Trophoblast cell (in vitro differentiated cells and primary cell): ENCODE results near the gene PKP1.

ENCODE experiments used
- DNase-seq, 2 donors: peaks; one replicate each; pipeline ENCODE4 v3.0.0-alpha.2; 2016
- H2AFZ ChIP-seq: 2 replicates; pipeline ENCODE4 v1.6.1; 2013; ENCODE audit warnings: low read length, moderate library complexity, mild to moderate bottlenecking; ENCODE audit not compliant: insufficient read depth, poor library complexity
- H2AK5ac ChIP-seq: 2 replicates; pipeline ENCODE4 v1.6.1; 2013; ENCODE audit warnings: mild to moderate bottlenecking, low read length
- H2BK120ac ChIP-seq: 2 replicates; pipeline ENCODE4 v1.6.1; 2013; ENCODE audit warnings: low read length, mild to moderate bottlenecking, moderate library complexity; ENCODE audit not compliant: insufficient read depth, poor library complexity
- H2BK12ac ChIP-seq: 2 replicates; pipeline ENCODE4 v1.6.1; 2013; ENCODE audit warnings: mild to moderate bottlenecking, low read length, moderate library complexity
- H2BK5ac ChIP-seq: 2 replicates; pipeline ENCODE4 v1.6.1; 2013; ENCODE audit warnings: low read length, low read depth, moderate library complexity, mild to moderate bottlenecking; ENCODE audit not compliant: poor library complexity
- H3K14ac ChIP-seq: 2 replicates; pipeline ENCODE4 v1.6.1; 2013; ENCODE audit warnings: mild to moderate bottlenecking, low read length
- H3K18ac ChIP-seq: 2 replicates; pipeline ENCODE4 v1.6.1; 2013; ENCODE audit warnings: mild to moderate bottlenecking, low read length
- H3K23ac ChIP-seq: 2 replicates; pipeline ENCODE4 v1.6.1; 2013; ENCODE audit warnings: low read length
- H3K27ac ChIP-seq: 2 replicates; pipeline ENCODE4 v1.5.1; 2013; ENCODE audit warnings: low read depth, mild to moderate bottlenecking, inconsistent platforms, low read length, moderate library complexity
- H3K27me3 ChIP-seq: 2 replicates; pipeline ENCODE4 v1.6.1; 2013; ENCODE audit warnings: inconsistent platforms, mild to moderate bottlenecking, low read length, moderate library complexity; ENCODE audit not compliant: insufficient read depth
- H3K36me3 ChIP-seq, 2 experiments: 1 replicate in 1 of 2; 2 replicates in 1 of 2; pipeline ENCODE4 v1.6.1; 2013; ENCODE audit warnings: low read length in 2 of 2, mild to moderate bottlenecking in 2 of 2, moderate library complexity in 1 of 2; ENCODE audit not compliant: insufficient read depth in 2 of 2, control insufficient read depth in 1 of 2
- H3K4ac ChIP-seq: 2 replicates; pipeline ENCODE4 v1.6.1; 2013; ENCODE audit warnings: low read depth, mild to moderate bottlenecking, low read length, moderate library complexity
- H3K4me1 ChIP-seq, 2 experiments: 1 replicate in 1 of 2; 2 replicates in 1 of 2; pipeline ENCODE4 v1.6.1; 2013; ENCODE audit warnings: low read length in 2 of 2, mild to moderate bottlenecking in 2 of 2, moderate library complexity in 1 of 2; ENCODE audit not compliant: insufficient read depth in 2 of 2, control insufficient read depth in 1 of 2
- H3K4me2 ChIP-seq: 2 replicates; pipeline ENCODE4 v1.6.1; 2013; ENCODE audit warnings: inconsistent platforms, mild to moderate bottlenecking, low read length, moderate library complexity
- H3K4me3 ChIP-seq: 2 replicates; pipeline ENCODE4 v1.5.1; 2013; ENCODE audit warnings: mild to moderate bottlenecking, low read depth, low read length, inconsistent platforms
- H3K79me1 ChIP-seq: one replicate; pipeline ENCODE4 v1.6.1; 2013; ENCODE audit warnings: low read length
- H3K79me2 ChIP-seq: 2 replicates; pipeline ENCODE4 v1.6.1; 2013; ENCODE audit warnings: low read length, mild to moderate bottlenecking; ENCODE audit not compliant: control insufficient read depth, insufficient read depth, poor library complexity
- H3K9ac ChIP-seq: 2 replicates; pipeline ENCODE4 v1.6.1; 2013; ENCODE audit warnings: mild to moderate bottlenecking, low read length
- H3K9me3 ChIP-seq: 2 replicates; pipeline ENCODE4 v1.6.1; 2013; ENCODE audit warnings: low read depth, mild to moderate bottlenecking, control low read depth, inconsistent platforms, low read length; ENCODE audit not compliant: insufficient read depth
- H4K12ac ChIP-seq: 2 replicates; pipeline ENCODE4 v1.6.1; 2013; ENCODE audit warnings: low read depth, mild to moderate bottlenecking, low read length, moderate library complexity
- H4K8ac ChIP-seq: 2 replicates; pipeline ENCODE4 v1.6.1; 2013; ENCODE audit warnings: low read depth, mild to moderate bottlenecking, low read length, moderate library complexity
- H4K91ac ChIP-seq: one replicate; pipeline ENCODE4 v1.6.1; 2013; ENCODE audit warnings: low read depth, mild to moderate bottlenecking, low read length, moderate library complexity
- WGBS: extraction: QIAGEN DNeasy Blood & Tissue Kit; methylation state at CpG from one replicate; pipeline ENCODE4 v1.1.7; 2013; ENCODE audit warnings: missing lambda C conversion rate; ENCODE audit not compliant: insufficient read length, insufficient coverage; ENCODE audit errors: extremely low coverage; 5-methylcytosine and 5-hydroxymethylcytosine counted together

The PKP1 gene

DNA sequence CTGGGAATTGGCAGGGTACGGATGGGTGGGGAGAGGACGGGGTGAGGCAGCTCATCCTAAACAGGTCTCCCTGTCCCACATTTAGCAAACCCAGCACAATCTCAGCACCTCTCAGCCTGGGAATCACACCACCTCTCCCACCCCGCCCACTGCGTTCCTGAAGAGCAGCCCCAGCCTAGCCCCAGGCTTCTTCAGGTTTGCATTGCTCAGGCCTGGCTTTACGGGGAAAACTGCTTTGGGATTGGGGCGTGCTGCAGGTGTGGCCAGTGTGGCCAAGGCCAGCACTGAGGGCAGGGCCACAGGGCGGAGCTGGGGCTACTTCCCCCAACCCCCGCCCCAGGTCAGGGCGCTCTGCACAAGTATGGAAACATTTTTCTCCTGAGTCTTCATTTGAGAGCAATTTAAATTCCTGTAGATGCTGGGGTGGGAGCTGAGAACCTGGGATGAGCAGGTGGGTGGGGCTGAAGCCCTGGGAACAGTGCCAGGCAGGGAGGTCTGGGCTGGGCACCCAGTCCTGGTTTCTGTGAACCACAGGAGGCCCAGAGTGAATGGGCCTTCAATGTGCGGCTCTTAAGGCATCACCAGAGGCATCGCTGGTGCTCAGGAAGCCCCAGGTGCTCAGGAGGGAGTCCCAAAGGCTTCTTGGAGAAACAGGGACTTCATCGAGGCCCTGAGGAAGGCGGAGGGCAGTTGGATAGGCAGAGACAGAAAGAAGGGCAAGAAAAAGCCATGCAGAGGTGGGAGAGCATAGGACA lies 70.1 kb downstream of the PKP1 start:
- Histone ChIP-seq H4K8ac (no peak overlapping the region), H3K9ac (no peak overlapping the region), H4K91ac (peak overlapping the region; percentile 4), H3K27ac (no peak overlapping the region), H3K23ac (no peak overlapping the region), H3K4ac (no peak overlapping the region), H2AK5ac (no peak overlapping the region), H2AFZ (no peak overlapping the region), H2BK5ac (no peak overlapping the region), H3K4me1 (peaks cover under 1 to 5% of the 10 kb centered on the region in 2 experiments), H3K79me1 (no peaks in the 10 kb centered on the region), H3K79me2 (no peaks in the 10 kb centered on the region), H3K9me3 (no peaks in the 10 kb centered on the region), H2BK12ac (no peak overlapping the region), H3K36me3 (no peaks in the 10 kb centered on the region), H4K12ac (no peak overlapping the region), H3K4me2 (no peak overlapping the region), H2BK120ac (no peak overlapping the region), H3K18ac (no peak overlapping the region), H3K27me3 (no peaks in the 10 kb centered on the region), H3K4me3 (no peak overlapping the region), H3K14ac (no peak overlapping the region)
- no CpG with 5 or more reads among the region's 13 CpGs for WGBS
- peak; percentile 77 to 80 for DNase-seq

DNA sequence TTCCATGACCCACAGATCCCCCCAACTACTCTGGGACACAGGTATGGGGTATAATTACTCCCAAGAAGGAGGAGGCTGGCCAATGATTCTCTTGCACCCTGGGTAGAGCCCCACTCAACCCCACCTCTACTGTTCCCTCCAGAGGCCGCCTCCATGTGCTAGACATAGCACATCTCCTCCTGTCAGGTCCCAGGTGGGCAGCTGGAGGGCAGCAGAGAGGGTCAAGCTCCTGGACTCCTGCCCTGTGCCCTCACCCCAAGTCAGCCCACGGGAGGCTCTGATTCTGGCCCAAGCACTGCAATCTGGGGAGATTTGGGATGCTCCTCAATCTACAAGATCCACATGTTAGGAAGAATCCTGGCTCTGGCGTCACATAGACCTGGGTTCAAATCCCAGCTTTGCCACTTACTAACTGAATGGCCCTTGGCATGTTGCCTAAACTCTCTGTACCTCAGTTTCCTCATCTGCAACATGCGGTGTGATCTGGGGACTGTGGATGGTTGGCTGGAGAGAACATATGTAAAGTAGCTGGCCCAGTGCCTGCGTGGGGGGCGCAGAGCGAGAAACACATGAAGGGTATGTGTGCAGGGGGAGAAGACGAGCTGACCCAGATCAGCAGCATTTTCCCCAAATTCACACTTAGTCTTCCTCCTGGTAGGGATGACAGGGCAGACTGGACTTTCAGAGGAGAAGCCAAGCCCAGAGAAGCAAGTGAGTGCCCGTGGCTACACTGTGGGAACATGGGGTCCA lies 71.0 kb downstream of the PKP1 start:
- Histone ChIP-seq H3K14ac (no peak overlapping the region), H4K8ac (no peak overlapping the region)
- WGBS: no CpG with 5 or more reads among the region's 9 CpGs

DNA sequence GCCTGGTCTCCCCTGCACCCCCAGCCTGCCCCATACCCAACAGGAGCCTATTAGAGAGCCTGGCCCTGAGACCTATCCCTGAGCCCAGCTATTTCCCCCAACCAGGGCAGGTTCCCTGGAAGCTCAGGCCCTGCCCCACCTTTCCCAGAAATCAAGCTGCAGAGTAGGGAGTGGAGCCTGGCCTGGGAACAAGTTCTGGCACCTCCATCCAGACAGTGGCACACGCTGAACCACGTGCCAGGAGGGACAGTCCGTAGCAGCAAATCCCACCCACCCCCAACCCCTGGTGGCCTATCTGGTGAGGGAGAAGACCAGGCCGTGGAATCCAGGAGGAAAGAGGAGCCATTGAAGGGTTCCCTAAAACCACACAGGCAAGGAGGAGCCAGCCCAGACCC lies 71.6 kb downstream of the PKP1 start:
- no peak overlapping the region for H2BK5ac ChIP-seq
- no peak overlapping the region for H3K14ac ChIP-seq
- no peak overlapping the region for H2BK120ac ChIP-seq
- no peak overlapping the region for H4K8ac ChIP-seq
- H3K79me2 ChIP-seq: no peaks in the 10 kb centered on the region
- no peak overlapping the region for H4K12ac ChIP-seq
- H2AFZ ChIP-seq: no peak overlapping the region
- no peaks in the 10 kb centered on the region for H3K27me3 ChIP-seq
- H2AK5ac ChIP-seq: no peak overlapping the region
- no peak overlapping the region for H2BK12ac ChIP-seq
- no CpG with 5 or more reads among the region's 4 CpGs for WGBS
- H3K4ac ChIP-seq: no peak overlapping the region
- H3K18ac ChIP-seq: no peak overlapping the region
- no peak overlapping the region for H3K23ac ChIP-seq
- H3K4me3 ChIP-seq: no peak overlapping the region
- H3K9ac ChIP-seq: no peak overlapping the region
- no peaks in the 10 kb centered on the region for H3K36me3 ChIP-seq
- peaks cover 2% of the 10 kb centered on the region for H3K9me3 ChIP-seq
- H3K79me1 ChIP-seq: no peaks in the 10 kb centered on the region
- no peak for DNase-seq
- H3K4me2 ChIP-seq: no peak overlapping the region
- H3K27ac ChIP-seq: no peak overlapping the region
- peaks cover 9 to 14% of the 10 kb centered on the region in 2 experiments for H3K4me1 ChIP-seq
- no peak overlapping the region for H4K91ac ChIP-seq

More for the DNA sequence above, 71.0 kb downstream of the PKP1 start:
- Histone ChIP-seq H2BK120ac (no peak overlapping the region), H3K18ac (no peak overlapping the region), H2AK5ac (no peak overlapping the region), H3K27me3 (no peaks in the 10 kb centered on the region), H3K79me2 (no peaks in the 10 kb centered on the region), H2BK12ac (no peak overlapping the region), H2AFZ (no peak overlapping the region), H3K4me1 (peaks cover 8 to 14% of the 10 kb centered on the region in 2 experiments), H3K36me3 (no peaks in the 10 kb centered on the region), H3K4ac (no peak overlapping the region), H4K12ac (no peak overlapping the region), H3K4me2 (no peak overlapping the region), H3K9me3 (peaks cover 2% of the 10 kb centered on the region), H3K27ac (no peak overlapping the region), H3K23ac (no peak overlapping the region), H2BK5ac (no peak overlapping the region), H3K9ac (no peak overlapping the region), H4K91ac (no peak overlapping the region), H3K79me1 (no peaks in the 10 kb centered on the region), H3K4me3 (no peak overlapping the region)
- DNase-seq: no peak

- no peak overlapping the region for H4K12ac ChIP-seq
- H3K4ac ChIP-seq: no peak overlapping the region
- no peak overlapping the region for H3K23ac ChIP-seq
- peaks cover 2% of the 10 kb centered on the region for H3K9me3 ChIP-seq
- no peak overlapping the region for H3K18ac ChIP-seq
- H4K8ac ChIP-seq: no peak overlapping the region
- no peaks in the 10 kb centered on the region for H3K79me1 ChIP-seq
- no peak overlapping the region for H3K4me2 ChIP-seq
- H2BK5ac ChIP-seq: no peak overlapping the region
- H3K79me2 ChIP-seq: no peaks in the 10 kb centered on the region
- H3K9ac ChIP-seq: no peak overlapping the region
- no peak overlapping the region for H2AK5ac ChIP-seq
- no peak overlapping the region for H4K91ac ChIP-seq
- H3K4me3 ChIP-seq: no peak overlapping the region
- no peak overlapping the region for H2BK12ac ChIP-seq
- no peak overlapping the region for H2AFZ ChIP-seq
- no peaks in the 10 kb centered on the region for H3K27me3 ChIP-seq
- H3K14ac ChIP-seq: no peak overlapping the region
- no peak overlapping the region for H3K27ac ChIP-seq
- DNase-seq: no peak
- no peaks in the 10 kb centered on the region for H3K36me3 ChIP-seq
- no peak overlapping the region for H2BK120ac ChIP-seq
- H3K4me1 ChIP-seq: peaks cover 9 to 14% of the 10 kb centered on the region in 2 experiments
- WGBS: no CpG with 5 or more reads among the region's 7 CpGs
Measured at GRCh38 chr1:201355471-201355870, 72.2 kb downstream of the PKP1 start.
